HEK293T (cell line): Measurements from ENCODE around the gene SLC6A13.

Experiments used
- ARNT ChIP-seq: fragments of 450-650 bp; IDR thresholded peaks from 2 replicates; pipeline ENCODE4 v1.6.1; 2017; ENCODE audit warnings: mild to moderate bottlenecking
- CTBP1 ChIP-seq: fragments of 450-650 bp; IDR thresholded peaks from 2 replicates; pipeline ENCODE4 v1.6.1; 2016; ENCODE audit warnings: borderline replicate concordance
- ELF4 ChIP-seq: fragments of 450-650 bp; IDR thresholded peaks from 2 replicates; pipeline ENCODE4 v1.6.1; 2017; ENCODE audit warnings: antibody characterized with exemption
- FOXK2 ChIP-seq: fragments of 450-650 bp; IDR thresholded peaks from 2 replicates; pipeline ENCODE4 v1.6.1; 2016; ENCODE audit warnings: mild to moderate bottlenecking
- HDGF ChIP-seq: fragments of 450-650 bp; IDR thresholded peaks from 2 replicates; pipeline ENCODE4 v1.6.1; 2017; ENCODE audit warnings: antibody characterized with exemption, borderline replicate concordance
- SP1 ChIP-seq: fragments of 450-650 bp; IDR thresholded peaks from 2 replicates; pipeline ENCODE4 v1.6.1; 2017
- SUZ12 ChIP-seq: fragments of 450-650 bp; IDR thresholded peaks from 2 replicates; pipeline ENCODE4 v1.6.1; 2016; ENCODE audit warnings: mild to moderate bottlenecking
- TARDBP ChIP-seq: fragments of 450-650 bp; IDR thresholded peaks from 2 replicates; pipeline ENCODE4 v1.6.1; 2016

GRCh38 chr12:206746-207440 is 55.7 kb downstream of the SLC6A13 start:
- no peak for TF ChIP-seq ARNT
- no peak for TF ChIP-seq SUZ12
- no peak for TF ChIP-seq HDGF
- TF ChIP-seq SP1: no peak
- TF ChIP-seq CTBP1: no peak
- no peak for TF ChIP-seq TARDBP
- no peak for TF ChIP-seq FOXK2
- TF ChIP-seq ELF4: no peak
